ENCODE results near the gene RPS26. TPM values are rescaled to one million over a fixed set of nuclear protein-coding genes. Genes with fewer than 3 reads are reported as not detected.
A peak's percentile ranks its signal among the peaks of the same experiment; 100 is the strongest.
"Not testable (repeated sequence)": the region's sequence is repeated elsewhere in the genome, so short reads cannot be mapped to it uniquely, and the experiment has no call there.

RPS26 gene
- total and polyA plus RNA-seq, 5 donors from 2014 or later = 26.3 to 1,151 (median 728) TPM

GRCh38 chr12:56040963-56041551, 661 bp upstream of the RPS26 start:
- no peak for ATAC-seq (ENCODE audit: low read depth in 2 of 2)
- Mint-ChIP-seq H3K36me3 (peaks cover 28% of the 10 kb centered on the region), H3K27me3 (no peaks in the 10 kb centered on the region), H3K27ac (peak overlapping the region; percentile 97 to 98 (median 98)), H3K4me1 (peaks cover 21 to 68% (median 51%) of the 10 kb centered on the region in 4 donors), H3K4me3 (peak overlapping the region; percentile 95 to 100 (median 98)), H3K9me3 (no peaks in the 10 kb centered on the region)
- peaks cover 28% of the 10 kb centered on the region for H3K36me3 ChIP-seq (ENCODE audit: control insufficient read depth, insufficient read depth, low read length)
- DNase-seq = peak in 1 of 3 donors; percentile 48
- peak overlapping the region; percentile 86 for H3K27ac ChIP-seq (ENCODE audit: insufficient read depth, low read length, poor library complexity, severe bottlenecking)
- no peaks in the 10 kb centered on the region for H3K27me3 ChIP-seq (ENCODE audit: control insufficient read depth, insufficient read depth, low read length)
- peak overlapping the region; percentile 97 for H3K4me3 ChIP-seq (ENCODE audit: low read depth, low read length)
- no peaks in the 10 kb centered on the region for H3K9me3 ChIP-seq (ENCODE audit: control insufficient read depth in 2 of 2, low read length in 2 of 2)
- H3K4me1 ChIP-seq (ENCODE audit: control insufficient read depth, insufficient read depth, low read length, poor library complexity, severe bottlenecking) = peaks cover 68% of the 10 kb centered on the region

- peaks cover 58% of the 10 kb centered on the region for H3K4me1 ChIP-seq (ENCODE audit: control insufficient read depth, insufficient read depth, low read length, poor library complexity, severe bottlenecking)
- H3K4me3 ChIP-seq (ENCODE audit: low read depth, low read length) = peak overlapping the region; percentile 97
- H3K27me3 Mint-ChIP-seq; DNase-seq; H3K27me3 ChIP-seq (ENCODE audit: control insufficient read depth, insufficient read depth, low read length); ATAC-seq (ENCODE audit: low read depth in 2 of 2); H3K9me3 Mint-ChIP-seq; H3K9me3 ChIP-seq (ENCODE audit: control insufficient read depth in 2 of 2, low read length in 2 of 2): not testable (repeated sequence)
- H3K27ac ChIP-seq (ENCODE audit: insufficient read depth, low read length, poor library complexity, severe bottlenecking) = peak overlapping the region; percentile 86
- H3K36me3 Mint-ChIP-seq = peaks cover 25% of the 10 kb centered on the region
- H3K27ac Mint-ChIP-seq = peak overlapping the region; percentile 97 to 98 (median 98)
- peaks cover 24% of the 10 kb centered on the region for H3K36me3 ChIP-seq (ENCODE audit: control insufficient read depth, insufficient read depth, low read length)
- H3K4me3 Mint-ChIP-seq = peak overlapping the region; percentile 95 to 100 (median 98)
- peaks cover 26 to 63% (median 46%) of the 10 kb centered on the region in 4 donors for H3K4me1 Mint-ChIP-seq
These were observed 704 bp downstream of the RPS26 start for GRCh38 chr12:56042430-56042813.

- H3K4me1 ChIP-seq (ENCODE audit: control insufficient read depth, insufficient read depth, low read length, poor library complexity, severe bottlenecking) = peaks cover 54% of the 10 kb centered on the region
- peak overlapping the region; percentile 97 for H3K4me3 ChIP-seq (ENCODE audit: low read depth, low read length)
- Mint-ChIP-seq H3K4me1 (peaks cover 23 to 59% (median 42%) of the 10 kb centered on the region in 4 donors), H3K4me3 (peak overlapping the region; percentile 95 to 100 (median 98)), H3K27me3 (no peaks in the 10 kb centered on the region), H3K27ac (peak overlapping the region; percentile 97 to 98 (median 98)), H3K36me3 (peaks cover 25% of the 10 kb centered on the region), H3K9me3 (no peaks in the 10 kb centered on the region)
- no peaks in the 10 kb centered on the region for H3K27me3 ChIP-seq (ENCODE audit: control insufficient read depth, insufficient read depth, low read length)
- ATAC-seq (ENCODE audit: low read depth in 2 of 2) (no peak), DNase-seq (no peak)
- no peaks in the 10 kb centered on the region for H3K9me3 ChIP-seq (ENCODE audit: control insufficient read depth in 2 of 2, low read length in 2 of 2)
- H3K36me3 ChIP-seq (ENCODE audit: control insufficient read depth, insufficient read depth, low read length) = peaks cover 24% of the 10 kb centered on the region
- peak overlapping the region; percentile 86 for H3K27ac ChIP-seq (ENCODE audit: insufficient read depth, low read length, poor library complexity, severe bottlenecking)
These were observed 1.1 kb downstream of the RPS26 start for GRCh38 chr12:56042843-56043242.

GRCh38 chr12:56046027-56046780, 4.5 kb downstream of the RPS26 start:
- Mint-ChIP-seq H3K4me3 (no peak overlapping the region), H3K9me3 (no peaks in the 10 kb centered on the region)

GRCh38 chr12:56053407-56053893, 11.7 kb downstream of the RPS26 start:
- no peaks in the 10 kb centered on the region for H3K9me3 Mint-ChIP-seq
- no peak overlapping the region for H3K27ac Mint-ChIP-seq
- ATAC-seq (ENCODE audit: low read depth in 2 of 2) = no peak
- no peaks in the 10 kb centered on the region for H3K27me3 Mint-ChIP-seq
- DNase-seq = no peak
- H3K4me3 ChIP-seq (ENCODE audit: low read depth, low read length) = no peak overlapping the region
- H3K4me3 Mint-ChIP-seq = no peak overlapping the region
- H3K4me1 Mint-ChIP-seq = peaks cover 0 to 7% (median 6%) of the 10 kb centered on the region in 4 donors
- peaks cover 3% of the 10 kb centered on the region for H3K4me1 ChIP-seq (ENCODE audit: control insufficient read depth, insufficient read depth, low read length, poor library complexity, severe bottlenecking)
- H3K9me3 ChIP-seq (ENCODE audit: control insufficient read depth in 2 of 2, low read length in 2 of 2) = no peaks in the 10 kb centered on the region
- H3K27ac ChIP-seq (ENCODE audit: insufficient read depth, low read length, poor library complexity, severe bottlenecking) = no peak overlapping the region
- no peaks in the 10 kb centered on the region for H3K36me3 Mint-ChIP-seq
- no peaks in the 10 kb centered on the region for H3K27me3 ChIP-seq (ENCODE audit: control insufficient read depth, insufficient read depth, low read length)
- H3K36me3 ChIP-seq (ENCODE audit: control insufficient read depth, insufficient read depth, low read length) = no peaks in the 10 kb centered on the region

More at GRCh38 chr12:56046027-56046780, 4.5 kb downstream of the RPS26 start:
- no peaks in the 10 kb centered on the region for H3K27me3 Mint-ChIP-seq
- no peak overlapping the region for H3K27ac ChIP-seq (ENCODE audit: insufficient read depth, low read length, poor library complexity, severe bottlenecking)
- H3K9me3 ChIP-seq (ENCODE audit: control insufficient read depth in 2 of 2, low read length in 2 of 2) = no peaks in the 10 kb centered on the region
- H3K36me3 ChIP-seq (ENCODE audit: control insufficient read depth, insufficient read depth, low read length) = peaks cover 24% of the 10 kb centered on the region
- H3K4me1 ChIP-seq (ENCODE audit: control insufficient read depth, insufficient read depth, low read length, poor library complexity, severe bottlenecking) = peaks cover 26% of the 10 kb centered on the region
- peaks cover 7 to 37% (median 25%) of the 10 kb centered on the region in 4 donors for H3K4me1 Mint-ChIP-seq
- H3K36me3 Mint-ChIP-seq = peaks cover 18% of the 10 kb centered on the region
- no peak overlapping the region for H3K4me3 ChIP-seq (ENCODE audit: low read depth, low read length)
- ATAC-seq (ENCODE audit: low read depth in 2 of 2) = no peak
- no peak for DNase-seq
- H3K27me3 ChIP-seq (ENCODE audit: control insufficient read depth, insufficient read depth, low read length) = no peaks in the 10 kb centered on the region
- peak overlapping the region in 1 of 3 donors; percentile 77 for H3K27ac Mint-ChIP-seq

- not testable (repeated sequence) for H3K9me3 Mint-ChIP-seq; H3K27ac ChIP-seq (ENCODE audit: insufficient read depth, low read length, poor library complexity, severe bottlenecking); DNase-seq; H3K4me3 Mint-ChIP-seq; H3K4me1 ChIP-seq (ENCODE audit: control insufficient read depth, insufficient read depth, low read length, poor library complexity, severe bottlenecking); ATAC-seq (ENCODE audit: low read depth in 2 of 2); H3K4me3 ChIP-seq (ENCODE audit: low read depth, low read length); H3K36me3 ChIP-seq (ENCODE audit: control insufficient read depth, insufficient read depth, low read length); H3K27me3 ChIP-seq (ENCODE audit: control insufficient read depth, insufficient read depth, low read length); H3K9me3 ChIP-seq (ENCODE audit: control insufficient read depth in 2 of 2, low read length in 2 of 2); H3K27me3 Mint-ChIP-seq; H3K36me3 Mint-ChIP-seq; H3K4me1 Mint-ChIP-seq; H3K27ac Mint-ChIP-seq
These were observed 18.2 kb downstream of the RPS26 start for GRCh38 chr12:56059964-56060363.

GRCh38 chr12:56061982-56062381, 20.3 kb downstream of the RPS26 start:
- Mint-ChIP-seq H3K4me1 (no peaks in the 10 kb centered on the region), H3K36me3 (no peaks in the 10 kb centered on the region), H3K9me3 (peaks cover 0 to 4% (median 0%) of the 10 kb centered on the region in 7 donors), H3K27me3 (peaks cover 7% of the 10 kb centered on the region), H3K4me3 (no peak overlapping the region), H3K27ac (peak overlapping the region in 2 of 3 donors; percentile 28 to 65)
- no peak for DNase-seq
- Histone ChIP-seq H3K4me3 (ENCODE audit: low read depth, low read length) (no peak overlapping the region), H3K27ac (ENCODE audit: insufficient read depth, low read length, poor library complexity, severe bottlenecking) (no peak overlapping the region), H3K36me3 (ENCODE audit: control insufficient read depth, insufficient read depth, low read length) (no peaks in the 10 kb centered on the region), H3K27me3 (ENCODE audit: control insufficient read depth, insufficient read depth, low read length) (no peaks in the 10 kb centered on the region), H3K4me1 (ENCODE audit: control insufficient read depth, insufficient read depth, low read length, poor library complexity, severe bottlenecking) (no peaks in the 10 kb centered on the region), H3K9me3 (ENCODE audit: control insufficient read depth in 2 of 2, low read length in 2 of 2) (no peaks in the 10 kb centered on the region)
- no peak for ATAC-seq (ENCODE audit: low read depth in 2 of 2)
